ENCODE measurements around the gene CAMKMT.

DNA sequence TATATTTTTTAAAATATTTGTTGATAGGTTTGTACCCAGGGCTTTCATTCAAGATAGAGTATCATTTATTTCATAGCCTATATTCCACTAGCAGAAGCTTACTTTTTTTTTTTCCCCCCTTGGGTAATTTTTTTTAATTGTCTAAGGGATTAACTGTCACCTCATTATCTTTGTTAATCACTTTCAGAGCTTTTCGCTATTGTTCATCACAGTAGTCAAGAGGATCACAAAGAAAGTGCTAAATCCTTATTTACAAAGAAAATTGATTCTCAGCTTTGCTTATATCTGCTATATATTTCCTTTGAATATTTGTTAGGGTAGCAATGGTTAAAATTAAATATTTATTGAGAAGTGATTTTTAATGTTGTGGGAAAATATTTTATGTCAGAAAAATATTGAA, 59.0 kb downstream of the CAMKMT start:
- TF ChIP-seq CTCF (conservative IDR thresholded peaks at IDR 0.05) (no peak), ZFX (IDR thresholded peaks at IDR 0.05) (no peak)
